ENCODE data around the gene RNASEL.

- TF ChIP-seq POLR2A (IDR thresholded peaks at IDR 0.05): no peak
- peak in 1 of 3 donors; percentile 11 for TF ChIP-seq CTCF (IDR thresholded peaks at IDR 0.05)
Measured at GRCh38 chr1:182601913-182602312, 12.9 kb upstream of the RNASEL start.

Data from lower leg skin (tissue), 3 donors.